Liver (tissue), 9 donors: Measurements from ENCODE around the gene AHR. TPM values are rescaled to one million over a fixed set of nuclear protein-coding genes. Genes with fewer than 3 reads are reported as not detected.

Source experiments
- DNase-seq: peaks from one replicate; pipeline ENCODE4 v3.0.0-alpha.2; 2017; ENCODE audit warnings: low spot score
- H3K27ac ChIP-seq, 2 donors: one replicate each; pipeline ENCODE4 v1.7.0; 2013; ENCODE audit warnings: inconsistent platforms in 2 of 2, low read length in 2 of 2, control low read depth in 1 of 2, low read depth in 1 of 2, mild to moderate bottlenecking in 1 of 2
- H3K27me3 ChIP-seq, 4 donors: one replicate each; pipeline versions ENCODE4 v1.6.1 to v1.7.0; 2013; ENCODE audit warnings: low read length in 3 of 4, inconsistent platforms in 1 of 4, mild to moderate bottlenecking in 1 of 4, moderate library complexity in 1 of 4; ENCODE audit not compliant: control insufficient read depth in 4 of 4, insufficient read depth in 4 of 4
- H3K36me3 ChIP-seq, 4 donors: one replicate each; pipeline versions ENCODE4 v1.6.1 to v1.7.0; 2013; ENCODE audit warnings: low read length in 3 of 4, mild to moderate bottlenecking in 3 of 4, low read depth in 1 of 4, moderate library complexity in 1 of 4; ENCODE audit not compliant: control insufficient read depth in 4 of 4, insufficient read depth in 3 of 4
- H3K4me1 ChIP-seq, 4 donors: one replicate each; pipeline versions ENCODE4 v1.6.1 to v1.7.0; 2013; ENCODE audit warnings: low read length in 3 of 4, mild to moderate bottlenecking in 3 of 4, moderate library complexity in 1 of 4; ENCODE audit not compliant: control insufficient read depth in 4 of 4, insufficient read depth in 4 of 4
- H3K4me3 ChIP-seq, 3 donors: one replicate each; pipeline versions ENCODE4 v1.6.1 to v1.7.0; 2013; ENCODE audit warnings: low read length in 3 of 3, control low read depth in 1 of 3, low read depth in 1 of 3, mild to moderate bottlenecking in 1 of 3
- H3K9ac ChIP-seq, 2 donors: one replicate each; pipeline ENCODE4 v1.7.0; 2013; ENCODE audit warnings: low read length in 2 of 2, mild to moderate bottlenecking in 2 of 2, moderate library complexity in 2 of 2, control low read depth in 1 of 2, low read depth in 1 of 2
- H3K9me3 ChIP-seq, 4 donors: one replicate each; pipeline versions ENCODE4 v1.6.1 to v1.7.0; 2013; ENCODE audit warnings: low read length in 3 of 4; ENCODE audit not compliant: control insufficient read depth in 4 of 4
- ATF3 ChIP-seq: IDR thresholded peaks from 2 replicates; pipeline ENCODE4 v1.6.1; 2016; ENCODE audit warnings: antibody characterized with exemption
- FOXA2 ChIP-seq: IDR thresholded peaks from 2 replicates; pipeline ENCODE4 v1.6.1; 2016; ENCODE audit warnings: antibody characterized with exemption
- GABPA ChIP-seq, 2 donors: IDR thresholded peaks in 1 of 2; conservative IDR thresholded peaks in 1 of 2; 2 replicates each; pipeline ENCODE4 v1.6.1; 2016; ENCODE audit warnings: antibody characterized with exemption in 2 of 2, mild to moderate bottlenecking in 1 of 2, moderate library complexity in 1 of 2
- HNF4A ChIP-seq, 2 donors: conservative IDR thresholded peaks; 2 replicates each; pipeline ENCODE4 v1.6.1; 2016; ENCODE audit warnings: antibody characterized with exemption in 2 of 2, mild to moderate bottlenecking in 2 of 2
- HNF4G ChIP-seq: IDR thresholded peaks from 2 replicates; pipeline ENCODE4 v1.6.1; 2016; ENCODE audit warnings: antibody characterized with exemption
- NR2F2 ChIP-seq: IDR thresholded peaks from 2 replicates; pipeline ENCODE4 v1.6.1; 2016; ENCODE audit warnings: antibody characterized with exemption
- YY1 ChIP-seq: IDR thresholded peaks from 2 replicates; pipeline ENCODE4 v1.6.1; 2016; ENCODE audit warnings: antibody characterized with exemption, mild to moderate bottlenecking
- WGBS: extraction: QIAGEN DNeasy Blood & Tissue Kit; methylation state at CpG from one replicate; pipeline ENCODE4 v1.1.7; 2013; 5-methylcytosine and 5-hydroxymethylcytosine counted together
- polyA plus RNA-seq, 2 donors: library from polyadenylated mRNA; stranded (reverse) in 1 of 2; unstranded in 1 of 2; fragments of 200-250 nt in 1 of 2; fragments of >200 nt in 1 of 2; fragmentation: Nextera tagmentation in 1 of 2; extraction: Ambion mirVana in 1 of 2; gene quantifications; one replicate each; pipeline versions ENCODE4 v1.2.1 to v1.2.3, GENCODE V29; 2013 to 2015
- total RNA-seq, 2 donors: library from RNA; depleted of rRNA; stranded (reverse); fragments of >200 nt; gene quantifications; one replicate each; pipeline ENCODE4 v1.2.3, GENCODE V29; 2014
- TF ChIP-seq, protein P1 (sequence below): IDR thresholded peaks from 2 replicates; pipeline ENCODE4 v1.6.1; 2016; ENCODE audit warnings: antibody characterized with exemption
- TF ChIP-seq, protein P2 (sequence below): IDR thresholded peaks from 2 replicates; pipeline ENCODE4 v1.6.1; 2016; ENCODE audit warnings: antibody characterized with exemption, mild to moderate bottlenecking
- TF ChIP-seq, protein P3 (sequence below): IDR thresholded peaks from 2 replicates; pipeline ENCODE4 v1.6.1; 2016; ENCODE audit warnings: antibody characterized with exemption
- TF ChIP-seq, protein P4 (sequence below): fragments of 150-350 bp; IDR thresholded peaks from 2 replicates; pipeline ENCODE4 v1.5.1; 2017; ENCODE audit warnings: improper control_type of control experiment, low read depth, low read length; ENCODE audit not compliant: missing input control
- donor health status: healthy.
- donor health status: healthy.
- donor health status: healthy.
- donor health status: healthy.
- donor health status: healthy.

The AHR gene
- total and polyA plus RNA-seq, 4 donors: 9.9 to 61.2 (median 20.1) TPM

- H3K4me1 ChIP-seq: peaks cover 11 to 55% (median 26%) of the 10 kb centered on the region in 4 donors
- DNase-seq: no peak
- H3K36me3 ChIP-seq: peaks cover 0 to 7% (median 3%) of the 10 kb centered on the region in 4 donors
- H3K4me3 ChIP-seq: peak overlapping the region; percentile 36 to 87 (median 51)
- H3K9me3 ChIP-seq: no peaks in the 10 kb centered on the region
- peak overlapping the region; percentile 80 to 98 for H3K9ac ChIP-seq
- H3K27me3 ChIP-seq: no peaks in the 10 kb centered on the region
- 31% methylated on average over 2 of the region's 2 CpGs for WGBS
- peak overlapping the region; percentile 90 to 93 for H3K27ac ChIP-seq
- TF ChIP-seq, protein P1, sequence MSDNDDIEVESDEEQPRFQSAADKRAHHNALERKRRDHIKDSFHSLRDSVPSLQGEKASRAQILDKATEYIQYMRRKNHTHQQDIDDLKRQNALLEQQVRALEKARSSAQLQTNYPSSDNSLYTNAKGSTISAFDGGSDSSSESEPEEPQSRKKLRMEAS: no peak
- TF ChIP-seq ATF3 (no peak), YY1 (no peak), HNF4A (conservative IDR thresholded peaks at IDR 0.05) (no peak), GABPA (IDR thresholded peaks at IDR 0.05 in 1 of 2, conservative IDR thresholded peaks at IDR 0.05 in 1 of 2) (no peak), FOXA2 (no peak), HNF4G (no peak)
- TF ChIP-seq, protein P2, sequence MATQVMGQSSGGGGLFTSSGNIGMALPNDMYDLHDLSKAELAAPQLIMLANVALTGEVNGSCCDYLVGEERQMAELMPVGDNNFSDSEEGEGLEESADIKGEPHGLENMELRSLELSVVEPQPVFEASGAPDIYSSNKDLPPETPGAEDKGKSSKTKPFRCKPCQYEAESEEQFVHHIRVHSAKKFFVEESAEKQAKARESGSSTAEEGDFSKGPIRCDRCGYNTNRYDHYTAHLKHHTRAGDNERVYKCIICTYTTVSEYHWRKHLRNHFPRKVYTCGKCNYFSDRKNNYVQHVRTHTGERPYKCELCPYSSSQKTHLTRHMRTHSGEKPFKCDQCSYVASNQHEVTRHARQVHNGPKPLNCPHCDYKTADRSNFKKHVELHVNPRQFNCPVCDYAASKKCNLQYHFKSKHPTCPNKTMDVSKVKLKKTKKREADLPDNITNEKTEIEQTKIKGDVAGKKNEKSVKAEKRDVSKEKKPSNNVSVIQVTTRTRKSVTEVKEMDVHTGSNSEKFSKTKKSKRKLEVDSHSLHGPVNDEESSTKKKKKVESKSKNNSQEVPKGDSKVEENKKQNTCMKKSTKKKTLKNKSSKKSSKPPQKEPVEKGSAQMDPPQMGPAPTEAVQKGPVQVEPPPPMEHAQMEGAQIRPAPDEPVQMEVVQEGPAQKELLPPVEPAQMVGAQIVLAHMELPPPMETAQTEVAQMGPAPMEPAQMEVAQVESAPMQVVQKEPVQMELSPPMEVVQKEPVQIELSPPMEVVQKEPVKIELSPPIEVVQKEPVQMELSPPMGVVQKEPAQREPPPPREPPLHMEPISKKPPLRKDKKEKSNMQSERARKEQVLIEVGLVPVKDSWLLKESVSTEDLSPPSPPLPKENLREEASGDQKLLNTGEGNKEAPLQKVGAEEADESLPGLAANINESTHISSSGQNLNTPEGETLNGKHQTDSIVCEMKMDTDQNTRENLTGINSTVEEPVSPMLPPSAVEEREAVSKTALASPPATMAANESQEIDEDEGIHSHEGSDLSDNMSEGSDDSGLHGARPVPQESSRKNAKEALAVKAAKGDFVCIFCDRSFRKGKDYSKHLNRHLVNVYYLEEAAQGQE: no peak
- TF ChIP-seq, protein P3, sequence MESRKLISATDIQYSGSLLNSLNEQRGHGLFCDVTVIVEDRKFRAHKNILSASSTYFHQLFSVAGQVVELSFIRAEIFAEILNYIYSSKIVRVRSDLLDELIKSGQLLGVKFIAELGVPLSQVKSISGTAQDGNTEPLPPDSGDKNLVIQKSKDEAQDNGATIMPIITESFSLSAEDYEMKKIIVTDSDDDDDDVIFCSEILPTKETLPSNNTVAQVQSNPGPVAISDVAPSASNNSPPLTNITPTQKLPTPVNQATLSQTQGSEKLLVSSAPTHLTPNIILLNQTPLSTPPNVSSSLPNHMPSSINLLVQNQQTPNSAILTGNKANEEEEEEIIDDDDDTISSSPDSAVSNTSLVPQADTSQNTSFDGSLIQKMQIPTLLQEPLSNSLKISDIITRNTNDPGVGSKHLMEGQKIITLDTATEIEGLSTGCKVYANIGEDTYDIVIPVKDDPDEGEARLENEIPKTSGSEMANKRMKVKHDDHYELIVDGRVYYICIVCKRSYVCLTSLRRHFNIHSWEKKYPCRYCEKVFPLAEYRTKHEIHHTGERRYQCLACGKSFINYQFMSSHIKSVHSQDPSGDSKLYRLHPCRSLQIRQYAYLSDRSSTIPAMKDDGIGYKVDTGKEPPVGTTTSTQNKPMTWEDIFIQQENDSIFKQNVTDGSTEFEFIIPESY: no peak
These were observed 9.7 kb downstream of the AHR start for GRCh38 chr7:17307969-17308648.

- TF ChIP-seq NR2F2 (no peak), HNF4G (no peak), GABPA (IDR thresholded peaks at IDR 0.05 in 1 of 2, conservative IDR thresholded peaks at IDR 0.05 in 1 of 2) (no peak)
- TF ChIP-seq, protein P4, sequence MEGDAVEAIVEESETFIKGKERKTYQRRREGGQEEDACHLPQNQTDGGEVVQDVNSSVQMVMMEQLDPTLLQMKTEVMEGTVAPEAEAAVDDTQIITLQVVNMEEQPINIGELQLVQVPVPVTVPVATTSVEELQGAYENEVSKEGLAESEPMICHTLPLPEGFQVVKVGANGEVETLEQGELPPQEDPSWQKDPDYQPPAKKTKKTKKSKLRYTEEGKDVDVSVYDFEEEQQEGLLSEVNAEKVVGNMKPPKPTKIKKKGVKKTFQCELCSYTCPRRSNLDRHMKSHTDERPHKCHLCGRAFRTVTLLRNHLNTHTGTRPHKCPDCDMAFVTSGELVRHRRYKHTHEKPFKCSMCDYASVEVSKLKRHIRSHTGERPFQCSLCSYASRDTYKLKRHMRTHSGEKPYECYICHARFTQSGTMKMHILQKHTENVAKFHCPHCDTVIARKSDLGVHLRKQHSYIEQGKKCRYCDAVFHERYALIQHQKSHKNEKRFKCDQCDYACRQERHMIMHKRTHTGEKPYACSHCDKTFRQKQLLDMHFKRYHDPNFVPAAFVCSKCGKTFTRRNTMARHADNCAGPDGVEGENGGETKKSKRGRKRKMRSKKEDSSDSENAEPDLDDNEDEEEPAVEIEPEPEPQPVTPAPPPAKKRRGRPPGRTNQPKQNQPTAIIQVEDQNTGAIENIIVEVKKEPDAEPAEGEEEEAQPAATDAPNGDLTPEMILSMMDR: no peak
- TF ChIP-seq, protein P2: no peak
- H3K4me3 ChIP-seq: no peak overlapping the region
- no peaks in the 10 kb centered on the region for H3K9me3 ChIP-seq
- no peak overlapping the region for H3K27ac ChIP-seq
- H3K4me1 ChIP-seq: peaks cover 5 to 47% (median 19%) of the 10 kb centered on the region in 4 donors
- no peak for DNase-seq
- H3K9ac ChIP-seq: no peak overlapping the region
- 70% methylated on average over 4 of the region's 4 CpGs for WGBS
- no peaks in the 10 kb centered on the region for H3K27me3 ChIP-seq
- peaks cover 0 to 7% (median 3%) of the 10 kb centered on the region in 4 donors for H3K36me3 ChIP-seq
These were observed 12.7 kb downstream of the AHR start for GRCh38 chr7:17311194-17311593.
